Osteoblast (primary cell): Measurements from ENCODE around the gene MYO18B. TPM values are rescaled to one million over a fixed set of nuclear protein-coding genes. Genes with fewer than 3 reads are reported as not detected.

Source experiments
- DNase-seq: peaks from one replicate; pipeline ENCODE4 v3.0.0; 2011; ENCODE audit warnings: low spot score, mixed read lengths; ENCODE audit not compliant: insufficient read length; ENCODE audit errors: missing footprints
- H2AFZ ChIP-seq: 2 replicates; pipeline ENCODE4 v1.6.0; 2011; ENCODE audit warnings: mild to moderate bottlenecking, low read length
- H3K27ac ChIP-seq: 2 replicates; pipeline ENCODE4 v1.5.1; 2011; ENCODE audit warnings: mild to moderate bottlenecking, low read depth, low read length, moderate library complexity
- H3K27me3 ChIP-seq: 2 replicates; pipeline ENCODE4 v1.6.0; 2012; ENCODE audit warnings: mild to moderate bottlenecking, control low read depth, inconsistent platforms, low read length, moderate library complexity; ENCODE audit not compliant: insufficient read depth
- H3K36me3 ChIP-seq: 2 replicates; pipeline ENCODE4 v1.5.1; 2011; ENCODE audit warnings: mild to moderate bottlenecking, low read length, control low read depth, moderate library complexity; ENCODE audit not compliant: insufficient read depth
- H3K4me1 ChIP-seq: 2 replicates; pipeline ENCODE4 v1.5.1; 2011; ENCODE audit warnings: mild to moderate bottlenecking, low read length, control low read depth, moderate library complexity; ENCODE audit not compliant: insufficient read depth
- H3K4me2 ChIP-seq: 2 replicates; pipeline ENCODE4 v1.6.0; 2011; ENCODE audit warnings: mild to moderate bottlenecking, low read length; ENCODE audit not compliant: insufficient read depth
- H3K4me3 ChIP-seq: fragments of 200-600 bp; sonication (generic); 3 replicates; pipeline ENCODE4 v1.5.1; 2012; ENCODE audit warnings: mild to moderate bottlenecking, low read length, inconsistent platforms; ENCODE audit not compliant: insufficient read depth
- H3K79me2 ChIP-seq: 2 replicates; pipeline ENCODE4 v1.6.0; 2012; ENCODE audit warnings: mild to moderate bottlenecking, low read length, control low read depth, inconsistent platforms; ENCODE audit not compliant: insufficient read depth
- H3K9me3 ChIP-seq: 2 replicates; pipeline ENCODE4 v1.5.1; 2011; ENCODE audit warnings: low read depth, low read length, control low read depth
- H4K20me1 ChIP-seq: 2 replicates; pipeline ENCODE4 v1.6.0; 2012; ENCODE audit warnings: mild to moderate bottlenecking, low read length, control low read depth; ENCODE audit not compliant: insufficient read depth
- CTCF ChIP-seq: IDR thresholded peaks from 2 replicates; pipeline ENCODE4 v1.5.1; 2011; ENCODE audit warnings: mild to moderate bottlenecking, low read depth, low read length, moderate library complexity; ENCODE audit errors: extremely low read depth
- total RNA-seq: library from RNA; depleted of rRNA; stranded (reverse); fragments of >200 nt; gene quantifications from 2 replicates; pipeline ENCODE4 v1.2.3, GENCODE V29; 2012

MYO18B gene
- total RNA-seq, 1 donor: under 0.01 TPM

GRCh38 chr22:25779890-25780289, 37.9 kb downstream of the MYO18B start:
- Histone ChIP-seq H3K27me3 (peaks cover 7% of the 10 kb centered on the region), H2AFZ (no peak overlapping the region), H3K27ac (no peak overlapping the region), H3K36me3 (no peaks in the 10 kb centered on the region), H3K4me2 (no peak overlapping the region), H3K79me2 (no peaks in the 10 kb centered on the region), H3K4me1 (no peaks in the 10 kb centered on the region), H3K4me3 (no peak overlapping the region), H4K20me1 (no peaks in the 10 kb centered on the region), H3K9me3 (no peaks in the 10 kb centered on the region)
- TF ChIP-seq CTCF: no peak
- peak; percentile 58 for DNase-seq

GRCh38 chr22:25780673-25781072, 38.7 kb downstream of the MYO18B start:
- Histone ChIP-seq H3K9me3 (no peaks in the 10 kb centered on the region), H3K4me1 (no peaks in the 10 kb centered on the region)
- no peak for TF ChIP-seq CTCF

GRCh38 chr22:25781801-25782200, 39.8 kb downstream of the MYO18B start:
- Histone ChIP-seq H3K4me2 (no peak overlapping the region), H2AFZ (no peak overlapping the region), H4K20me1 (no peaks in the 10 kb centered on the region), H3K4me1 (no peaks in the 10 kb centered on the region), H3K79me2 (no peaks in the 10 kb centered on the region), H3K36me3 (no peaks in the 10 kb centered on the region), H3K27ac (no peak overlapping the region), H3K9me3 (no peaks in the 10 kb centered on the region), H3K4me3 (no peak overlapping the region), H3K27me3 (peaks cover 7% of the 10 kb centered on the region)
- no peak for DNase-seq
- no peak for TF ChIP-seq CTCF

More at GRCh38 chr22:25780673-25781072, 38.7 kb downstream of the MYO18B start:
- H3K79me2 ChIP-seq: no peaks in the 10 kb centered on the region
- H3K36me3 ChIP-seq: no peaks in the 10 kb centered on the region
- H2AFZ ChIP-seq: no peak overlapping the region
- DNase-seq: peak; percentile 34
- no peak overlapping the region for H3K4me3 ChIP-seq
- no peaks in the 10 kb centered on the region for H4K20me1 ChIP-seq
- no peak overlapping the region for H3K4me2 ChIP-seq
- no peak overlapping the region for H3K27ac ChIP-seq
- peaks cover 7% of the 10 kb centered on the region for H3K27me3 ChIP-seq

- Histone ChIP-seq H3K4me3 (no peak overlapping the region), H3K79me2 (no peaks in the 10 kb centered on the region), H2AFZ (no peak overlapping the region), H3K36me3 (no peaks in the 10 kb centered on the region), H3K27me3 (peaks cover 7% of the 10 kb centered on the region), H3K27ac (no peak overlapping the region), H3K4me2 (no peak overlapping the region), H4K20me1 (no peaks in the 10 kb centered on the region), H3K4me1 (no peaks in the 10 kb centered on the region), H3K9me3 (no peaks in the 10 kb centered on the region)
- DNase-seq: peak; percentile 35
- TF ChIP-seq CTCF: no peak
Observed at GRCh38 chr22:25782831-25783230, 40.8 kb downstream of the MYO18B start.
